MM.1S (cell line): Measurements from ENCODE around the gene BSN.

Experiments
- DNase-seq: peaks from one replicate; pipeline ENCODE4 v3.0.0-alpha.2; 2015
- H2AFZ ChIP-seq: fragments of 300-600 bp; sonication (generic); 2 replicates; pipeline ENCODE4 v1.6.0; 2016; ENCODE audit warnings: antibody characterized with exemption, low read length
- H3F3A ChIP-seq: fragments of 300-600 bp; sonication (generic); 2 replicates; pipeline ENCODE4 v1.6.1; 2016; ENCODE audit warnings: mild to moderate bottlenecking, antibody characterized with exemption, low read length, moderate library complexity, mixed read lengths; ENCODE audit not compliant: insufficient read depth
- H3K27ac ChIP-seq: fragments of 300-600 bp; sonication (generic); 2 replicates; pipeline ENCODE4 v1.5.1; 2016; ENCODE audit warnings: mild to moderate bottlenecking, low read length
- H3K27me3 ChIP-seq: fragments of 300-600 bp; sonication (generic); replicated peaks from 2 replicates; pipeline ENCODE4 v1.6.0; 2016; ENCODE audit warnings: low read length; ENCODE audit not compliant: insufficient read depth
- H3K36me3 ChIP-seq: fragments of 300-600 bp; sonication (generic); replicated peaks from 2 replicates; pipeline ENCODE4 v1.6.1; 2016; ENCODE audit warnings: mild to moderate bottlenecking, low read length, mixed read lengths; ENCODE audit not compliant: insufficient read depth
- H3K4me1 ChIP-seq: fragments of 300-600 bp; sonication (generic); 2 replicates; pipeline ENCODE4 v1.6.1; 2016; ENCODE audit warnings: low read length, mixed read lengths
- H3K4me2 ChIP-seq: fragments of 300-600 bp; sonication (generic); 2 replicates; pipeline ENCODE4 v1.6.0; 2016; ENCODE audit warnings: low read depth, low read length
- H3K4me3 ChIP-seq: fragments of 300-600 bp; sonication (generic); 2 replicates; pipeline ENCODE4 v1.5.1; 2016; ENCODE audit warnings: low read length, mixed read lengths
- H3K79me2 ChIP-seq: fragments of 300-600 bp; sonication (generic); 2 replicates; pipeline ENCODE4 v1.6.1; 2016; ENCODE audit warnings: mixed run types, low read length, mixed read lengths
- H3K9ac ChIP-seq: fragments of 300-600 bp; sonication (generic); 2 replicates; pipeline ENCODE4 v1.6.1; 2016; ENCODE audit warnings: low read length, mixed read lengths
- H3K9me2 ChIP-seq: fragments of 300-600 bp; sonication (generic); replicated peaks from 2 replicates; pipeline ENCODE4 v1.6.1; 2016; ENCODE audit warnings: mild to moderate bottlenecking, low read length, mixed read lengths; ENCODE audit not compliant: insufficient read depth
- H3K9me3 ChIP-seq: fragments of 300-600 bp; sonication (generic); replicated peaks from 2 replicates; pipeline ENCODE4 v1.6.1; 2016; ENCODE audit warnings: mild to moderate bottlenecking, low read length, mixed read lengths; ENCODE audit not compliant: insufficient read depth
- H4K20me1 ChIP-seq: fragments of 300-600 bp; sonication (generic); 2 replicates; pipeline ENCODE4 v1.6.1; 2016; ENCODE audit warnings: mild to moderate bottlenecking, low read length, moderate library complexity, mixed read lengths; ENCODE audit not compliant: insufficient read depth
- CTCF ChIP-seq: fragments of 300-600 bp; sonication (generic); IDR thresholded peaks from 2 replicates; pipeline ENCODE4 v1.5.1; 2016; ENCODE audit warnings: antibody characterized with exemption, low read length, mixed read lengths
- EZH2 ChIP-seq: fragments of 300-600 bp; sonication (generic); optimal IDR thresholded peaks from 2 replicates; pipeline ENCODE3; 2017; ENCODE audit warnings: low read depth, mild to moderate bottlenecking, antibody characterized with exemption, low read length, mixed read lengths
- EZH2phosphoT487 ChIP-seq: fragments of 300-600 bp; sonication (generic); IDR thresholded peaks from 2 replicates; pipeline ENCODE4 v1.6.1; 2018; ENCODE audit warnings: antibody characterized with exemption, low read length

The BSN gene

GRCh38 chr3:49535971-49536874 is 18.1 kb upstream of the BSN start:
- peaks cover 6% of the 10 kb centered on the region; the same call in 1 of the 2 replicates for H3F3A ChIP-seq
- H3K9ac ChIP-seq, result no peak overlapping the region
- H3K4me2 ChIP-seq, result no peak overlapping the region
- no peak overlapping the region for H2AFZ ChIP-seq
- H3K4me3 ChIP-seq, result no peak overlapping the region
- no peaks in the 10 kb centered on the region for H3K9me3 ChIP-seq
- no peak overlapping the region for H3K27ac ChIP-seq
- DNase-seq, result no peak
- no peaks in the 10 kb centered on the region for H3K79me2 ChIP-seq
- H3K9me2 ChIP-seq, result no peaks in the 10 kb centered on the region
- no peak for TF ChIP-seq EZH2
- H3K4me1 ChIP-seq, result no peaks in the 10 kb centered on the region
- no peaks in the 10 kb centered on the region for H3K36me3 ChIP-seq
- no peaks in the 10 kb centered on the region for H3K27me3 ChIP-seq
- no peaks in the 10 kb centered on the region for H4K20me1 ChIP-seq

GRCh38 chr3:49536875-49537533 is 17.3 kb upstream of the BSN start:
- TF ChIP-seq CTCF (no peak), EZH2 (no peak), EZH2phosphoT487 (no peak)
- Histone ChIP-seq H3K4me1 (no peaks in the 10 kb centered on the region), H4K20me1 (no peaks in the 10 kb centered on the region), H3K27ac (no peak overlapping the region), H3K9me2 (no peaks in the 10 kb centered on the region), H2AFZ (no peak overlapping the region), H3F3A (peaks cover 6% of the 10 kb centered on the region; the same call in 1 of the 2 replicates), H3K9ac (no peak overlapping the region), H3K36me3 (no peaks in the 10 kb centered on the region), H3K4me2 (no peak overlapping the region), H3K9me3 (no peaks in the 10 kb centered on the region), H3K79me2 (no peaks in the 10 kb centered on the region), H3K27me3 (no peaks in the 10 kb centered on the region), H3K4me3 (no peak overlapping the region)
- DNase-seq, result no peak

- TF ChIP-seq CTCF (peak; percentile 90), EZH2 (no peak), EZH2phosphoT487 (no peak)
- Histone ChIP-seq H3K27me3 (peaks cover 25% of the 10 kb centered on the region), H3K36me3 (no peaks in the 10 kb centered on the region), H3K4me3 (peak overlapping the region; percentile 55), H3K9me2 (no peaks in the 10 kb centered on the region), H3F3A (peaks cover 6% of the 10 kb centered on the region; the same call in 1 of the 2 replicates), H4K20me1 (no peaks in the 10 kb centered on the region), H3K9me3 (no peaks in the 10 kb centered on the region), H3K4me1 (no peaks in the 10 kb centered on the region), H3K4me2 (peak overlapping the region; percentile 91), H3K27ac (peak overlapping the region; percentile 5; the same call in 1 of the 2 replicates), H2AFZ (peak overlapping the region; percentile 88), H3K9ac (peak overlapping the region; percentile 32; the same call in 1 of the 2 replicates), H3K79me2 (no peaks in the 10 kb centered on the region)
- peak; percentile 96 for DNase-seq
These were observed 14.4 kb upstream of the BSN start for GRCh38 chr3:49539659-49540560.
